ENCODE measurements around the gene HID1. TPM values are rescaled to one million over a fixed set of nuclear protein-coding genes. Genes with fewer than 3 reads are reported as not detected.

The HID1 gene
- total RNA-seq, 1 donor: 1.1 TPM

GRCh38 chr17:74903671-74904070, 68.9 kb downstream of the HID1 start:
- no peak for DNase-seq (ENCODE audit: low read depth in 2 of 3, low spot score in 2 of 3)

- DNase-seq (ENCODE audit: low read depth in 2 of 3, low spot score in 2 of 3): no peak
These were observed 69.5 kb downstream of the HID1 start for GRCh38 chr17:74903034-74903433.

DNA sequence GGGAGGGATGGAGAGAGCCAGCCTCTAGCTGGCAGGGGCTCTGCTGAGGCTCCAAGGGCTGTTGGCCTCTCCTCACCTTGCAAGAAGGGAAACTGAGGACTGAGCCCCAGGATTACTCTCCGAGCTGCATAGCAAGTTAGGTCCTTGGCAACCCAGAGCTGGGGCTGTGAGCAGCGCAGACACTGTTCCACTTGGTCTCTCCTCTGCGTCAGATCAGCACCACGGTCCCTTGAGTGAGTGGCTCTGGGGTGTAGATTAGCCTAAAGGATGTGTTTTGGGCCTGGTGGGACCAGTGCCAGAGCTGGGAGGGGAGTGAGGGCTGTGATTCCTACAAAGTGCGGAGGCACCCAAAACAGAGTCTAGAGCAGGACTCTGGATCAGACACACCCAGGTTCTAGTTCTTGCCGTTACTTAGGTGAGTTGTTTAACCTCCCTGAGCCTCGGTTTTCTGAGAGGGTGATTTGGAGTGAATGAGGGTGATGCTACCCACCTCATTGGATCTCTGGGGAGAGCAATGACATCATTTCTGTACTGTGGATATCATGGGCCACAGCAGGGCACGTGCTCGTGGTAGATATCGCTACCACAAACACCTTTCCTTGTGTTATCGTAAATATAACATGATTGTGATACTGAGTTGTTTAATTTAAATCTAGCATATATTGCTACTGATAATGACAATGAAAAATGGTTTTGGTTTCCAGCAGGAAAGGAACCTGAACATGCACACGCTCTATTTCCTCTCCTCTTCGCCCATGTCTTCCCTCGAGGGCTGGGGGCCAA, 71.0 kb downstream of the HID1 start:
- DNase-seq (ENCODE audit: low read depth in 2 of 3, low spot score in 2 of 3): peak in 1 of 3 donors; percentile 39

Other genes starting within 250 kb of the HID1 start
- gene RAB37, start 235.5 kb downstream of the HID1 start, total RNA-seq: 79.7 TPM
- 74.6 TPM for gene NHERF1, start 224.1 kb downstream of the HID1 start, total RNA-seq
- 37.4 TPM for gene NAT9, start 196.4 kb downstream of the HID1 start, total RNA-seq
- gene GRIN2C, start 112.9 kb downstream of the HID1 start, total RNA-seq: 0.27 TPM
- 8.9 TPM for gene FDXR, start 99.8 kb downstream of the HID1 start, total RNA-seq
- gene FADS6, start 79.1 kb downstream of the HID1 start, total RNA-seq: not detected
- under 0.01 TPM for gene USH1G, start 49.5 kb downstream of the HID1 start, total RNA-seq
- not detected for gene OTOP2, start 48.5 kb downstream of the HID1 start, total RNA-seq
- not detected for gene OTOP3, start 36.9 kb downstream of the HID1 start, total RNA-seq
- 2.2 TPM for gene CDR2L, start 14.9 kb upstream of the HID1 start, total RNA-seq
- 16.7 TPM for gene MRPL58, start 39.9 kb upstream of the HID1 start, total RNA-seq
- gene ATP5PD, start 74.2 kb upstream of the HID1 start, total RNA-seq: 73.5 TPM
- gene KCTD2, start 74.5 kb upstream of the HID1 start, total RNA-seq: 18.6 TPM
- gene SLC16A5, start 115.2 kb upstream of the HID1 start, total RNA-seq: 47.4 TPM
- 10.8 TPM for gene ARMC7, start 137.2 kb upstream of the HID1 start, total RNA-seq
- 87.5 TPM for gene NT5C, start 159.0 kb upstream of the HID1 start, total RNA-seq
- gene JPT1, start 181.8 kb upstream of the HID1 start, total RNA-seq: 30.2 TPM
- 50.9 TPM for gene SUMO2, start 210.2 kb upstream of the HID1 start, total RNA-seq
- gene NUP85, start 232.9 kb upstream of the HID1 start, total RNA-seq: 35.8 TPM

All from hematopoietic multipotent progenitor cell (in vitro differentiated cells).